ENCODE results near the gene S100A11. TPM values are rescaled to one million over a fixed set of nuclear protein-coding genes. Genes with fewer than 3 reads are reported as not detected.

Gene S100A11
- total and polyA plus RNA-seq, 9 of the 15 experiments (the other 6 are each of a cell fraction or from before 2014, with no cell fraction given) = 131 to 808 (median 235) TPM

DNA sequence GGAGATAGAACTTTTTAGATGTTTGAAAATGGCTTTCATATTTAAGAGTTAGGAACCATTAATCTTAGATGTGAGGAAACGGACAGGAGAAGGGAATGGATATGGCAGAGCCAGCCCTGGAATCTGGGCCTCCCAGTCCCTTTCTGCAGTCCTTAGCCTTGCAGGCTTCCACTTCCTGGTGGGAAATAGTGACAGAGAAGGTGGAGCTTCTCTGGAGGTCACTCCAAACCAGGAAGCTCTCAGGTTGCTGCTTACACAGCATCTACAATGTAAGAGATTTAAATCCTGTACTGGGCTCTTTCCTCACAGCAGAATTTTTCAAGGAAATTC lies 2.5 kb downstream of the S100A11 start (continued):
- TF ChIP-seq, protein P1, sequence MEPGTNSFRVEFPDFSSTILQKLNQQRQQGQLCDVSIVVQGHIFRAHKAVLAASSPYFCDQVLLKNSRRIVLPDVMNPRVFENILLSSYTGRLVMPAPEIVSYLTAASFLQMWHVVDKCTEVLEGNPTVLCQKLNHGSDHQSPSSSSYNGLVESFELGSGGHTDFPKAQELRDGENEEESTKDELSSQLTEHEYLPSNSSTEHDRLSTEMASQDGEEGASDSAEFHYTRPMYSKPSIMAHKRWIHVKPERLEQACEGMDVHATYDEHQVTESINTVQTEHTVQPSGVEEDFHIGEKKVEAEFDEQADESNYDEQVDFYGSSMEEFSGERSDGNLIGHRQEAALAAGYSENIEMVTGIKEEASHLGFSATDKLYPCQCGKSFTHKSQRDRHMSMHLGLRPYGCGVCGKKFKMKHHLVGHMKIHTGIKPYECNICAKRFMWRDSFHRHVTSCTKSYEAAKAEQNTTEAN (CRISPR knock-in tag; IDR thresholded peaks at IDR 0.05) = no peak
- TF ChIP-seq HMG20A (CRISPR knock-in tag; conservative IDR thresholded peaks at IDR 0.05) (no peak), SPI1 (IDR thresholded peaks at IDR 0.05; ENCODE audit: borderline replicate concordance, low read depth, low read length) (0 out of 2 replicates have a peak, but pooled peaks have one; percentile 24), ELF1 (tag; IDR thresholded peaks at IDR 0.05) (peak; percentile 89)

DNA sequence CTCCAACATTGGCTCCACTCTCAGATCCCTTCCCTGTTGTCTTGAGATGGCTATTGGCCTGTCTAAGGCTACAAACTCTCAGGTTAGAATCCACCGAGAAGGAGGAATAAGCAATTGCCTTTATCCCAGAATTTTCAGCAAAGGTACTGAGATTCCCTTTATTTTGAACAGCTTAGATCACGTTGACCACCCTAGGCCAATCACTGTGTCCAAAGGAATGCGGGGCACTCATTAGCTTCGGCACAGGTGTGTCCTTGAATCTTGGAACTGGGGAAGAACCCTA lies 6.9 kb downstream of the S100A11 start:
- no peak for ATAC-seq
- TF ChIP-seq SIX5 (IDR thresholded peaks at IDR 0.05; ENCODE audit: borderline replicate concordance in 1 of 2, insufficient read depth in 1 of 2, low read depth in 1 of 2, low read length in 2 of 2) (no peak), GTF2F1 (IDR thresholded peaks at IDR 0.05; ENCODE audit: low read depth, low read length) (no peak), HLTF (IDR thresholded peaks at IDR 0.05) (no peak), NFXL1 (CRISPR knock-in tag; IDR thresholded peaks at IDR 0.05) (no peak), ZNF76 (CRISPR knock-in tag; IDR thresholded peaks at IDR 0.05; ENCODE audit: borderline replicate concordance) (no peak), MYC (IDR thresholded peaks at IDR 0.05; ENCODE audit: low read depth, low read length) (no peak), MYC (CRISPR knock-in tag; IDR thresholded peaks at IDR 0.05; ENCODE audit: borderline replicate concordance, low read depth) (no peak)
- TF ChIP-seq, protein P2, sequence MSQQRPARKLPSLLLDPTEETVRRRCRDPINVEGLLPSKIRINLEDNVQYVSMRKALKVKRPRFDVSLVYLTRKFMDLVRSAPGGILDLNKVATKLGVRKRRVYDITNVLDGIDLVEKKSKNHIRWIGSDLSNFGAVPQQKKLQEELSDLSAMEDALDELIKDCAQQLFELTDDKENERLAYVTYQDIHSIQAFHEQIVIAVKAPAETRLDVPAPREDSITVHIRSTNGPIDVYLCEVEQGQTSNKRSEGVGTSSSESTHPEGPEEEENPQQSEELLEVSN (IDR thresholded peaks at IDR 0.05; ENCODE audit: borderline replicate concordance in 1 of 2, extremely low read depth in 1 of 2, insufficient read depth in 1 of 2, insufficient read length in 1 of 2, low read depth in 1 of 2, low read length in 1 of 2, poor library complexity in 1 of 2, severe bottlenecking in 1 of 2) = no peak
- TF ChIP-seq, protein P3, sequence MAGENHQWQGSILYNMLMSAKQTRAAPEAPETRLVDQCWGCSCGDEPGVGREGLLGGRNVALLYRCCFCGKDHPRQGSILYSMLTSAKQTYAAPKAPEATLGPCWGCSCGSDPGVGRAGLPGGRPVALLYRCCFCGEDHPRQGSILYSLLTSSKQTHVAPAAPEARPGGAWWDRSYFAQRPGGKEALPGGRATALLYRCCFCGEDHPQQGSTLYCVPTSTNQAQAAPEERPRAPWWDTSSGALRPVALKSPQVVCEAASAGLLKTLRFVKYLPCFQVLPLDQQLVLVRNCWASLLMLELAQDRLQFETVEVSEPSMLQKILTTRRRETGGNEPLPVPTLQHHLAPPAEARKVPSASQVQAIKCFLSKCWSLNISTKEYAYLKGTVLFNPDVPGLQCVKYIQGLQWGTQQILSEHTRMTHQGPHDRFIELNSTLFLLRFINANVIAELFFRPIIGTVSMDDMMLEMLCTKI (IDR thresholded peaks at IDR 0.05; ENCODE audit: partially characterized antibody) = no peak
- FAIRE-seq = no peak
- WGBS (ENCODE audit: insufficient coverage, low coverage, missing lambda C conversion rate) = 86% methylated on average over 4 of the region's 4 CpGs
- H3K36me3 ChIP-seq (ENCODE audit: control insufficient read depth, insufficient read depth, low read length) = peaks cover 35% of the 10 kb centered on the region
- DNase-seq (ENCODE audit: extremely low read depth in 1 of 4, low spot score in 3 of 4) = no peak
- H3K4me2 ChIP-seq (ENCODE audit: insufficient read depth, low read length) = no peak overlapping the region
- ChIA-PET POLR2A (interaction anchor here (0.9 to 1.0 kb wide), 2 partner anchors 8 to 21 kb away, joined by 3 to 5 read pairs; no protein-coding TSS in a partner anchor), CTCF (ENCODE audit: low intra/inter-chr PET ratio) (no interaction called here)
- H3K9me3 ChIP-seq (replicated peaks; ENCODE audit: control insufficient read depth, insufficient read depth, low read depth, low read length) = no peaks in the 10 kb centered on the region
- H3K27me3 ChIP-seq (ENCODE audit: control insufficient read depth in 2 of 2, insufficient read depth in 2 of 2, low read length in 2 of 2) = peaks cover 2 to 3% of the 10 kb centered on the region in 2 experiments; a peak in 2 of 5 replicates
- no peak overlapping the region for H3K27ac ChIP-seq (ENCODE audit: extremely low read depth, low read depth, low read length)
- H3K4me1 ChIP-seq (replicated peaks in 1 of 2; ENCODE audit: control insufficient read depth in 2 of 2, insufficient read depth in 2 of 2, low read length in 2 of 2) = peaks cover 0 to 10% of the 10 kb centered on the region in 2 experiments; a peak in 2 of 5 replicates
- H3K9ac ChIP-seq (ENCODE audit: insufficient read depth in 1 of 2, low read depth in 2 of 2, low read length in 2 of 2) = no peak overlapping the region
- peaks cover 19% of the 10 kb centered on the region for H3K79me2 ChIP-seq (ENCODE audit: control insufficient read depth, insufficient read depth, low read length)
- BruUV-seq (replicated peaks) = no TSS peak
- H3K4me3 ChIP-seq = no peak overlapping the region
- in situ Hi-C loops (cut with MboI) (no loop called here), intact Hi-C loops (cut with micrococcal nuclease) (no loop called here)
- no peaks in the 10 kb centered on the region for H4K20me1 ChIP-seq (replicated peaks; ENCODE audit: control insufficient read depth, insufficient read depth, low read length)
- no peaks in the 10 kb centered on the region for H3K9me1 ChIP-seq (ENCODE audit: control insufficient read depth, insufficient read depth, low read length)
- no peak overlapping the region for H2AFZ ChIP-seq (ENCODE audit: low read depth, low read length)
